Ovary (tissue), 9 donors: ENCODE data around the gene SLC39A7. TPM values are rescaled to one million over a fixed set of nuclear protein-coding genes. Genes with fewer than 3 reads are reported as not detected.

Source experiments
- DNase-seq, 5 donors: peaks; one replicate each; pipeline ENCODE4 v3.0.0-alpha.2; 2019 to 2020
- H3K27ac ChIP-seq, 2 donors: fragments of 200-600 bp; one replicate each; pipeline versions ENCODE4 v1.5.1 to v1.8.0; 2019 to 2022
- H3K27me3 ChIP-seq: fragments of 200-600 bp; one replicate; pipeline ENCODE4 v1.8.0; 2022
- H3K36me3 ChIP-seq: fragments of 200-600 bp; sonication (generic); one replicate; pipeline ENCODE4 v1.5.1; 2019
- H3K4me1 ChIP-seq: one replicate; pipeline ENCODE4 v1.8.1; 2013; ENCODE audit warnings: mild to moderate bottlenecking, moderate library complexity; ENCODE audit not compliant: insufficient read depth
- H3K4me3 ChIP-seq: fragments of 200-600 bp; sonication (generic); one replicate; pipeline ENCODE4 v1.5.1; 2017
- H3K9me3 ChIP-seq, 2 donors: fragments of 200-600 bp in 1 of 2; sonication (generic) in 1 of 2; one replicate each; pipeline versions ENCODE4 v1.5.1 to v1.8.1; 2013 to 2019; ENCODE audit warnings: mild to moderate bottlenecking in 1 of 2, moderate library complexity in 1 of 2
- CTCF ChIP-seq, 3 donors: fragments of 450-650 bp in 2 of 3; fragments of 200-600 bp in 1 of 3; IDR thresholded peaks; one replicate each; pipeline versions ENCODE4 v1.5.1 to v1.8.0; 2016 to 2022; ENCODE audit warnings: antibody characterized with exemption in 3 of 3, mild to moderate bottlenecking in 1 of 3
- EP300 ChIP-seq: sonication (generic); formaldehyde crosslinking; IDR thresholded peaks from one replicate; pipeline ENCODE4 v1.6.1; 2017; ENCODE audit warnings: antibody characterized with exemption
- POLR2A ChIP-seq: fragments of 450-650 bp; IDR thresholded peaks from one replicate; pipeline ENCODE4 v1.6.1; 2017; ENCODE audit warnings: antibody characterized with exemption, mild to moderate bottlenecking, moderate library complexity
- WGBS, 3 donors: extraction: QIAGEN DNeasy Blood & Tissue Kit in 1 of 3; methylation state at CpG; one replicate each; pipeline versions ENCODE4 v1.1.5 to v1.1.7; 2013 to 2017; 5-methylcytosine and 5-hydroxymethylcytosine counted together
- intact Hi-C, 4 donors: fragments of 100-400 bp; cut with DNase I; formaldehyde crosslinking; loops; one replicate each; pipeline versions ENCODE4 v1.11.0 to v1.15.1; 2022 to 2023
- polyA plus RNA-seq, 2 donors: library from polyadenylated mRNA; stranded (reverse); fragments of 200-250 nt in 1 of 2; fragments of 350-450 nt in 1 of 2; fragmentation: Illumina TruSeq in 1 of 2; extraction: RNeasy Lipid Tissue Mini Kit (QIAGEN cat#74804) in 1 of 2; gene quantifications; one replicate each; pipeline ENCODE4 v1.2.3, GENCODE V29; 2013 to 2014
- total RNA-seq, 7 donors: library from RNA; depleted of rRNA in 2 of 7; stranded (reverse); fragments of >200 nt in 2 of 7; fragmentation: NEBNext Ultra II Directional in 3 of 7; extraction: Animal tissue kit (Norgen Biotek cat#: 25700) in 3 of 7; gene quantifications; one replicate each; pipeline versions ENCODE4 v1.1.0 to v1.2.4, GENCODE V29; 2016 to 2023
- donor health status: DM: no; HTN: no; CAD: no; lungs with moderate emphysema.
- donor health status: DM: no; HTN: no; CAD: no.
- donor health status: Bipolar disorder and iron deficiency.
- donor health status: DM: yes; HTN: yes; CAD: no.
- donor health status: DM: no; HTN: no; CAD: no.
- donor health status: DM: yes; HTN: yes; CAD: no.

The SLC39A7 gene
- total and polyA plus RNA-seq, 9 donors: 27.4 to 80.0 (median 61.2) TPM

GRCh38 chr6:33175436-33176069 is 25.1 kb upstream of the SLC39A7 start:
- 79 to 82% (median 81%) methylated on average over 10 of the region's 10 CpGs for WGBS, 3 donors
- H3K9me3 ChIP-seq: no peaks in the 10 kb centered on the region
- no peaks in the 10 kb centered on the region for H3K27me3 ChIP-seq
- H3K36me3 ChIP-seq: no peaks in the 10 kb centered on the region
- H3K4me1 ChIP-seq: no peaks in the 10 kb centered on the region
- TF ChIP-seq EP300 (no peak), POLR2A (no peak), CTCF (IDR thresholded peaks at IDR 0.05) (no peak)
- H3K27ac ChIP-seq: no peak overlapping the region
- intact Hi-C loops: no loop called here
- no peak for DNase-seq
- no peak overlapping the region for H3K4me3 ChIP-seq

GRCh38 chr6:33176906-33177305 is 23.8 kb upstream of the SLC39A7 start:
- no peak for TF ChIP-seq POLR2A
- no peak for TF ChIP-seq CTCF (IDR thresholded peaks at IDR 0.05)
- no peak for TF ChIP-seq EP300
- intact Hi-C loops: no loop called here
- H3K27me3 ChIP-seq: no peaks in the 10 kb centered on the region
- 92 to 94% (median 93%) methylated on average over 7 of the region's 7 CpGs for WGBS, 3 donors
- no peaks in the 10 kb centered on the region for H3K9me3 ChIP-seq
- H3K27ac ChIP-seq: no peak overlapping the region
- H3K4me3 ChIP-seq: no peak overlapping the region
- H3K36me3 ChIP-seq: no peaks in the 10 kb centered on the region
- DNase-seq: no peak
- H3K4me1 ChIP-seq: no peaks in the 10 kb centered on the region

DNA sequence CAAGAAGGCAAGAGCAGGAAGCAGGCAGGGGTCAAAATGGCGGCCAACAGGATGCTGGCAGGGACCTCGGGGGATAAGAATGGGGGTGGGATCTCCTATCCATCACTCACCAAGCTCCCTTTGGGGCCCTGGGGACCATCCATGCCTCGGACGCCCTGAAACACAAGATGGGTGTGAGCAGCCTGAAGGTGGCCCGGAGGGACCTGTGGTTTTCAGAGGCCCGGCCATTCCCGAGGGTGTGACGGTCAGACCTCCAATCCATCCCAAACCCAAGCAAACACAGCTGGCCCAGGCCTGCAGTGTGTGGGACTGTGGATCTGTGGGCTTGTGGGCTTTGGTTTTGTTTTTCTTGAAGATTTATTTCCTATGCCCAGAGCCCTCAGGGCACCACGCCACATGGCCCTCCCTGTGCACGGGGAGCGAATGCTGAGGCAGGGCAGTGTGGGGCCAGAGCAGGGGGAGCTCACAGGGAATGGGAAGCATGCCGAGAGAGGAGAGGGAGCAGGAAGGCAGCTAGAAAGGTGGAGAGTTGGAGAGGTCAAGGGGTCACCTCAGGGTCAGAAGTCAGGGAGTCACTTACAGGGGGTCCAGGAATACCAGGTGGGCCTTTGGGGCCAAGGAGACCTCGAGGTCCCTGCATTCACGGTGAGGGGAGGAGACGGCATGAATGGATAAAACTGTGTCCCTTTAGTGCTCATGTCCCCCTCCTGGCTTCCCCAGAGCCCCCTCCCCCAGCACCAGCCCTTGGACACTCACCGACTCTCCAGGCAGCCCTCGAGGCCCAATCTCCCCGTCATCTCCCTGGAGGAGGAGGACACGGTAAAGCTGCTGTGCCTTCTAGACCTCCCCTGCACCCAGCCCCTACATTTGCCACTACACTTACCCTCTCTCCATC is 22.9 kb upstream of the SLC39A7 start:
- no peak overlapping the region for H3K4me3 ChIP-seq
- H3K9me3 ChIP-seq: no peaks in the 10 kb centered on the region
- 76 to 85% (median 78%) methylated on average over 19 of the region's 19 CpGs for WGBS, 3 donors
- H3K4me1 ChIP-seq: no peaks in the 10 kb centered on the region
- intact Hi-C loops: no loop called here
- H3K36me3 ChIP-seq: no peaks in the 10 kb centered on the region
- no peak overlapping the region for H3K27ac ChIP-seq
- peak in 1 of 5 donors; percentile 10 for DNase-seq
- no peaks in the 10 kb centered on the region for H3K27me3 ChIP-seq
- TF ChIP-seq EP300 (no peak), CTCF (IDR thresholded peaks at IDR 0.05) (no peak), POLR2A (no peak)

DNA sequence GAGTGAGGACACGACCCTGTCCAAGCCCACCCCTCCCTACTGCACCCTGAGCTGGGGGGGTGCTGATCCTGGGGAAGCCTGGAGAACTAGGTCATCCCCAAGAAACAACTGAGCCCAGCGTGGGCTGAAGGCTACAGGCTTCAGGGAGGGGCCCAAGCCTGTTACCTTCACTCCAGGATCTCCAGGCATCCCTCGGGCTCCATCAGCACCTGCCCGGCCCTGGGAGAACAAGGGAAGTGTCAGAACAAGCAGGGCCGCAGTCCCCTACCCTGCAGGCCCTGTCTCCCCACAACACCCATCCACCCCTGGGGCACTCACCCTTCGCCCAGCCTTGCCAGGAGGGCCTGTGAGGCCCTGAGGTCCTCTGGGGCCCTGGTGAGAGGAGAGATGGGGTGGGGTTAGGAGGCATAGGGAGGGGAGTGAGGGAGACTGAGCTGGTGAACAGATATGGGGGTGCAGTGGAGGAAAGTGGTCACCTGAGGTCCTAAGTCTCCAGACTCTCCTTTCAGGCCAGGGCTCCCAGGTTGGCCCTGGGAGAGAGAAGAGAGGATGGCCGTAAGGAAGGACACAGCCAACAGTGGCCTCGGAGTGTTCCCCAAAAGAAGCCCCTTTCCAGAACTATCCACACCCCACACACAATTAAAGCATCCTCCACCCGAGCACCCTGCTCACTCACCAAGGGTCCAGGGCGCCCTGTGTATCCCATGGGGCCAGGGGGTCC is 21.8 kb upstream of the SLC39A7 start:
- Histone ChIP-seq H3K9me3 (no peaks in the 10 kb centered on the region), H3K27ac (no peak overlapping the region), H3K36me3 (no peaks in the 10 kb centered on the region), H3K27me3 (no peaks in the 10 kb centered on the region), H3K4me3 (no peak overlapping the region), H3K4me1 (no peaks in the 10 kb centered on the region)
- 83 to 89% (median 87%) methylated on average over 10 of the region's 10 CpGs for WGBS, 3 donors
- TF ChIP-seq POLR2A (no peak), CTCF (IDR thresholded peaks at IDR 0.05) (no peak), EP300 (no peak)
- intact Hi-C loops: no loop called here
- DNase-seq: no peak
